T follicular helper cell (primary cell): ENCODE measurements around the gene SLC25A25.

ENCODE experiments used
- DNase-seq: peaks from one replicate; pipeline ENCODE4 v3.0.0-alpha.2; 2020; ENCODE audit warnings: low read depth

Gene SLC25A25

GRCh38 chr9:128145536-128145935 lies 77.5 kb downstream of the SLC25A25 start:
- DNase-seq: no peak

DNA sequence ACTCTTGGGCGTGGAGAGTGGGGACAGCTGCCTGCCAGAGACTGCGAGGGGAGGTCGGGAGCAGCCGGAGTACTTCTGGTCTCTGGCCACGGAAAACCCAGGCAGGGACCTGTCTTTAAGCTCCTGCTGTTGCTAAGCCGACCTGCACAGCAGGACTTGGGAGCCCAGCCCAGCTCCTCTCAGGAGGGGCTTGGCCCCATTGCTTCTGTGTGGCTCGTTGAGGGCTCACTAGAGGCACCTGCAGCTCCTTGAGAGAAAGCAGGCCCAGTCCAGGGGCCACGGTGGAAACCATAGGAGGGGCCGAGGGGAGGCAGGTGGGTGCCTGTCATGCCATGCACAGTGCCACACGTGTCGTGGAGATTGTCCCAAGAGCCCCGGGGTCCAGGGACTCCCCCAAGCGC lies 77.9 kb downstream of the SLC25A25 start:
- no peak for DNase-seq

DNA sequence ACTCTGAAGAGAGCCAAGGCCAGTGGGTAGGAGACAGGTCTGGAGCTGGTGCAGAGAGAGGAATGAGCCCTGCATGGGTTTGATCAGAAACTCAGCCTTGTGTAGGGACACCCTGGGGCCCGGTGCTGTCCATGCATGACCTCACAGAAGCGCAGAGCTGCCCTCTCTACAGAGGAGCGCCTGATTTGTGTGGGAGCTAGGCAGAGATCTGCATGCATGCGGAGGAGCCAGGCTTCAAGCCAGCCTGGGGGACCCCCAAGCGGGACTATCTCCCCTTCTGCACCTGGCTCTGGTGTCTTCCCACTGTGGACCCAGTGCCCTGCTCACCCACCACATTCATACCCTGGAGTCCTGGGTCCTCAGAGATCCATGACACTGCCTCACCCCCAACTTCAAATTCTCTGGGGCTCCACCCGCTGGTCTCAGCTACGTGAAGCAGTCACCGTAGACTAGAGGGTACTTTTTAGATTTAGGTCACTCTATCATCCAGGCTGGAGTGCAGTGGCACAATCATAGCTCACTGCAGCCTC lies 78.6 kb downstream of the SLC25A25 start:
- DNase-seq: no peak

DNA sequence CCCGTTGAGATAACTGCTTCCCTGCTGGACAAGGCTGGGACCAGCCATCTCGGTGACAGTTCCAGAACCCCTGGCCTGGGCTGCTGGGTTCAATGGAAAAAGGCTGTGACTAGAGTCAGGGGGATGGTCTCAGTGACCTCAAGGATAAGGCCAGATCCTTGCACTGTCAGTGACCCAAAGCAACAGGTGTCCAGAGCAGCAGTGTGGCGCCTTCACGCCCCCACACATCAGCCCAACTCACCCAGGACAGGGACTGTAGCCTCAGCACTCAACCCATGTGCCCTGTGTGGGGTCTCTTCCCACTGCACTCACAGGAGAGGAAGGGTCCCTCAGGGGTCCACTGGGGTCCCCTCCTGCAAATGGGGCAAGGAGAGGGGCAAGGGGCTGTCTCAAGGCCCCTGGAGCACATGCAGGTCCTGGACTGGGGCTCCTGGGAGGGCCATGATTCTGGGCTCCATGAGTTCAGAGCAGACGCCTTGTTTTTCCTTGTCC lies 80.5 kb downstream of the SLC25A25 start:
- DNase-seq: no peak

DNA sequence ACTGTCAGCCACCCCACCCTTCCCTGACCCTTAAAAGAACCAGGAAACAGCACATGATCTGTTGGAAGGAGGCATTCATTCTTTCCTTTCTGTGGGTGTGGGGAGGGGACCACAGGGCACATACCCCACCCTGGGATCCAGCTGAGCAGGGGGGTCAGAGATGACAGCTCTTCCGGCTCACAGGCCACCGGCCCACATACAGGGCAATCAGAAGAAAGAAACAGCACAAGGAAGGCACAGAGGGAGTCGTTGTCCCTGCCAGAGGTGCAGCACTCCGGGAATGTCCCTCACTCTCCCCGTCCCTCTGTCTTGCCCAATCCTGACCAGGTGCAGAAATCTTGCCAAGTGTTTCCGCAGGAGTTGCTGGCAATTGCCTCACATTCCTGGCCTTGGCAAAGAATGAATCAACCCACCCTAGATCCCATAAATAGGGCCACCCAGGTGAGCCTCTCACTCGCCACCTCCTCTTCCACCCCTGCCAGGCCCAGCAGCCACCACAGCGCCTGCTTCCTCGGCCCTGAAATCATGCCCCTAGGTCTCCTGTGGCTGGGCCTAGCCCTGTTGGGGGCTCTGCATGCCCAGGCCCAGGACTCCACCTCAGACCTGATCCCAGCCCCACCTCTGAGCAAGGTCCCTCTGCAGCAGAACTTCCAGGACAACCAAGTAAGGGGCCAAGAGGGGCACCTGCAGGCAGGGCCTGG lies 81.1 kb downstream of the SLC25A25 start, which contains the start of gene LCN2:
TSS of gene LCN2 (plus strand) at position 453 of the 701 bp plus-strand sequence. CDS start at position 526, 73 bp downstream.
- DNase-seq: no peak

DNA sequence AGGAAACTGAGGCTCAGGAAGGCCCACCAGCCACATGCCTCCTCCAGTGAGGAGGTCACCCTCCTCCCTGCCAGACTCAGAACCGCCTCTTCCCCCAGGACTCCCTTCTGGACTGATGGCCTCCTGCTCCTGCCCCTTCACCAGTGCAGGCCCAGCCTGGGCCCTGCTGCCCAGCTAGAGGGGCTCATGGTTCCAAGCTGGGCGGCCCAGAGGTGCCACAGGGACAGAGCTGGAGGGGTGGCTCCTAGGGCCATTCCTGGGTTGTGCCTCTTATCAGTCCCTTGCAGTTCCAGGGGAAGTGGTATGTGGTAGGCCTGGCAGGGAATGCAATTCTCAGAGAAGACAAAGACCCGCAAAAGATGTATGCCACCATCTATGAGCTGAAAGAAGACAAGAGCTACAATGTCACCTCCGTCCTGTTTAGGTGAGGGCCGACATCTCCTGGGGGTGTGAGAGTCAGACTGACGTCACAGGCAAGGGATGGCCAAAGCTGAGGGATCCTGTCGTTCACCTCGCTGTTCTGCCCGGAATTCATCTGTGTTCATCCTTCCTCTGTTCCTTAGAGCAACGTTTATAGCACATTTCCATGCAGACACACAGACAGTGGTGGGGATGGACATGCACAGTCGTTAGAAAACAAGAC lies 82.0 kb downstream of the SLC25A25 start:
- no peak for DNase-seq

DNA sequence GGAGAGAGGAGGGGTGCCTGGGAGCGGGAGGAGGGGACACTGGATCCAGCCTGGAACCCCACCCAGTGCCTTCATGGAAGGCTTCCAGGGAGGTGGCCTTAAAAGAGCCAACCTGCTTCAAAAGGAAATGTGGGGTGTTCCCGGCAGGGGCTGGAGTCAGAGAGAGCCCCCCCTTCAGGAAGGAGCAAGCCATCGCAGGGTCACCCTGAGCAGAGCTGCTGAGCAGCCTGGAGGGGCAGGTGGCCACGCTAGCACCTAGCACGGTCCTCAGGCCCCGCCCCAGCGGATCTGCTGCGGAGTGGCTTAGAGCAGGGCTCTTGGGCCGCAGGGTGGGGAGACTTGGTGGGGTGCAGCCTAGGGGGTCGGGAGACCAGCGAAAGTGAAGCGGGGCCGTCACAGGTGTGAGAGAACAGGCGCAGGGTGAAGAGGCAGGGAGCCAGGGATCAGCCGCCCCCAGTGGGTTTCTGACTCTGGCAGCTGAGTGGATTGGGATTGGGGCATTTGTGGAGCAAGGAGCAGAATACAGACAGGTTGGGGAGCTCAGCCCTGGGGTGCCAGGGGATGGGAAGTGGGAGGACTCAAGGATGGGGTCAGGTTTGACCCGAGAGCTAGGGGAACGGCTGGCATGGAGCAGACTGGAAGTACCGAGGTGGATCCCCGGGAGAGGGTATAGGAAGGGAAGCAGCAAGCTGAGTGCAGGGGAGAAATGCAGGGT lies 82.7 kb downstream of the SLC25A25 start:
- DNase-seq: no peak

DNA sequence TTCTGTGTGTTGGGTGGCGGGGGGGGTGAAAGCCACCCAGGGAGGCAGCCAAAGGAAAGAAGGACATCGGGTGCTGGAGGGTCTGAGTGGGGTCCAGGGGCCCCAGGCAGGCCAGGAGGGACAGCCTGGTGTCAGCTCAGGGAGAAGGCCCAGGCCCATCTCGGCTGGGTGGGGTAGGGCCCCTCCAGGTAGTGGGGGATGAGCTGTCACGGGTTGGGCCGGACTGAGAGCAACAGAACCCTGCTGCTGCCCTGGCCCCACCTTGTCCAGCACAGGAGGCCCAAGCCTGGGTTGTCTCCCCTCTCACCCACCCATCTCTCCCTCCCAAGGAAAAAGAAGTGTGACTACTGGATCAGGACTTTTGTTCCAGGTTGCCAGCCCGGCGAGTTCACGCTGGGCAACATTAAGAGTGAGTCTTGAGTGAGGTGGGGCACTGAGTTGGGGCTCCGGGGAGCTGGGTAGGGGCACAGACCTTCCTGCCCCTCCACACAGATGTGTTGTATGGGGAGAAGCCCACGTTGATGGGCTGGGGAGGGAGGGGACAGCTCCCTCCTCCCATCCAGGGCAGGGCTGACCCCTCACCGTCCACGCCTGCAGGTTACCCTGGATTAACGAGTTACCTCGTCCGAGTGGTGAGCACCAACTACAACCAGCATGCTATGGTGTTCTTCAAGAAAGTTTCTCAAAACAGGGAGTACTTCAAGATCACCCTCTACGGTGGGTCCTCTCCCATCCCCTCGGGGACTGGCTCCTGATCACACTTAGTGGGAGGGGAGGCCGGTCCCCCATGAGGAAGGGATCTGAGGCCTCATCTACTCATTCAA lies 83.5 kb downstream of the SLC25A25 start:
- DNase-seq: no peak

DNA sequence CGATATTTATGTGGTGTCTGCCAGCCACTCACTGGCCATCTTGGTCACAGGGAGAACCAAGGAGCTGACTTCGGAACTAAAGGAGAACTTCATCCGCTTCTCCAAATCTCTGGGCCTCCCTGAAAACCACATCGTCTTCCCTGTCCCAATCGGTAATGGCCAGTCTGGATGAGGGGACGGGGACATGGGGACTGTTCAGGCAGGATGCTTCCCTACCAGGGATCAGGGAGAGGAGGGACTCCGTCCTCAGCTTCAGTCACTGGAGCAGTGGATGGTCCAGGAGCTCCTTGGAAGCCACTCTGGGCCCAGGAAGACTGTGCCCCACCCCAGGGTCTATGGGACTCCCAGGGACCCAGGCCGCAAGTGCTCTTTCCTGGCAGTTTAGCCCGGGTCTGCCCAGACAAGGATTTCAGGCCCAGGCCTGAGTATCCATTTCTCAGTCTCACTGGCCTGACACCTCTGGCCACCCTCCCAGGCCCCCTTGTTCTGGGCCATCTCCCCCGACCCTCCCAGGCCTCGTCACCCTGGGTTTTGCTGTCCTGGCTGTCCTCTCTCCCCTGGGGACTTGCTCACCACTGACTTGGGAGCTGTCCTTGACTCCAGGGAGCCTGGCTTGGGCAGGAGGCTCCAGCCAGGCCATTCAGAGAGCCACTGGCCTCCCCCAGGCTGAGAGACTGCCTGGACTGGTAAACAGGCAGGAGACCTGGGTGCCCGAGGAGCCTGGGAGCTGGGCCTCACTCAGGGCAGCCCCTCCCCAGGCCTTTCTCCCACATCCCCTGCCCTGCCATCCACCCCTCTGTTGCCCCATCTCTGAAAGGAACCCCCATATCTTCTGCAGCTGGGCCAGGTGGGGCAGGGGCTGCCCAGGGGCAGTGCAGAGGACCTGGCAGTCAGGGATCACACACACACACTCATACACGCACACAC lies 84.4 kb downstream of the SLC25A25 start:
- DNase-seq: no peak

- no peak for DNase-seq
These were observed 85.3 kb downstream of the SLC25A25 start for GRCh38 chr9:128153060-128153946.

DNA sequence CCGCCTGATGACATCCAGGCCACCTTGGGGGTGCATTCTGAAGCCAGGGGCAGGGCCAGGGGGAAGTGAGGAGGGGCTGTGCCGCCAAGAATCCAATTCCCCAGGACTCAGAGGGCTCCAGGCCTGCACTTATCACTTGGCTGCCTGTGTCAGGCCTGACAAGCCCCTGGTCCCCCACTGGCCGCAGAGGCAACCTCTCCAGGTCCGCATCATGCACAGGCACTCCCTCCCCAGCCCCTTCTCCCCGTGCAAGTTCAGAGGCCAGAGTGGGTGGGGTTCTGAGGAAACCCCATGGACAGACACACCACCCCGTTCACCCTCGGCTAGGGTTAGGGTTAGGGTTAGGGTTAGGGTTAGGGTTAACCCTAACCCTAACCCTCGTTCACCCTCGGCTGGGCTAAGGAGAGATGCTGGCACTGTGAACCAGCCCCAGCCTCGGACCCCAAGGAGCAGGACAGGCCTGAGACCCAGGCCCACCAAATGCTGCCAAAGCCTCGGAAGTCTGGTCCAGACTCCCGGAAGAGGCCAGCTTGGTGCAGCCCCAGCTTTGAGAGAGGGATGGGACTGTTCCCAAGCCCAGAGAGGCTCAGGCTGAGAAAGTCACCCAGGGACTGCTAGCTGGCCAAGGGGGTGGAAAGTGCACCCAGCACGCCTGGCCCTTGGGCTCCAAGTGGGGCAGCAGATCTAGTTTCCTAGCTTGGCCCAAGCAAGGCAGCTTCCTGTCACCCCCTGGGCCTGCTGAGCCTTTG lies 86.1 kb downstream of the SLC25A25 start:
- DNase-seq: no peak

DNA sequence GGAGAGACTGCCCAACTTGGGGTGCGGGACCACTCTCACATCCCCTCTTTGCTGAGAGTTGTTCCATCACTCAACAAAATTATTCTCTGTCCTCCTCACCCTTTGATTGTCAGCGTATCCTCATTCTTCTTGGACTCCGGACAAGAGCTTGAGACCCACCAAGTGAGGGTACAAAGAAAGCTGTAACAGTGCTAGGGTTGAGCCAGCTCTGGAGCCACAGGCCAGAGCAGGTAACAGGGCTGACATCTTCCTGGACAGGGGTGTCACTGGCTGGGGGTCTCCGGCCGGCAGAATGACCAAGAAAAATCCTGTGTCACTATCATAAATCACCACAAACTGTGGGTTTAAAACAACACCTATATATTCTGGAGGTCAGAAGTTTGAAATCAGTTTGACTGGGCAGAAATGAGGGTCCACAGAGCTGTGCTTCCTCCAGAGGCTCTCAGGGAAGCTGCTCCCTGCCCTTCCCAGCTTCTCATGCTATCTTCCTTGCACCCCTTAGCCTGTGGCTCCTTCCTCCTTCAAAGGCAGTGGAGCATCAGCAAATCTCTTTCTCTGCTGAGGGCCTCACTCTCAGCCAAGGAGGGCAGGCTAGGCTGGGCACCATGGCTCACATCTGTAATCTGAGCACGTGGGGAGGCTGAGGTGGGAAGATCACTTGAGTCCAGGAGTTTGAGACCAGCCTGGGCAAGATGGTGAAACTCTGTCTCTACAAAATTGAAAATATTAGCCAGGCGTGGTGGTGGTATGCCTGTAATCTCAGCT lies 87.9 kb downstream of the SLC25A25 start:
- DNase-seq: no peak
